ENCODE results near the gene CHAT.

Gene CHAT

GRCh38 chr10:49644035-49644646, 30.3 kb downstream of the CHAT start:
- in situ Hi-C loops (cut with MboI; ENCODE audit: low pct_unique_long_range_greater_than_20kb, low sequenced_read_pairs, unreplicated experiment): no loop called here
- TF ChIP-seq CTCF (IDR thresholded peaks at IDR 0.05; ENCODE audit: extremely low read depth, insufficient read depth, missing control alignments): no peak

GRCh38 chr10:49645417-49645816, 31.6 kb downstream of the CHAT start:
- TF ChIP-seq CTCF (IDR thresholded peaks at IDR 0.05; ENCODE audit: extremely low read depth, insufficient read depth, missing control alignments): no peak
- DNase-seq (ENCODE audit: low spot score): no peak
- in situ Hi-C loops (cut with MboI; ENCODE audit: low pct_unique_long_range_greater_than_20kb, low sequenced_read_pairs, unreplicated experiment): no loop called here

More at GRCh38 chr10:49644035-49644646, 30.3 kb downstream of the CHAT start:
- DNase-seq (ENCODE audit: low spot score): no peak

GRCh38 chr10:49645871-49646870, 32.3 kb downstream of the CHAT start:
- no peak for DNase-seq (ENCODE audit: low spot score)
- in situ Hi-C loops (cut with MboI; ENCODE audit: low pct_unique_long_range_greater_than_20kb, low sequenced_read_pairs, unreplicated experiment): no loop called here
- TF ChIP-seq CTCF (IDR thresholded peaks at IDR 0.05; ENCODE audit: extremely low read depth, insufficient read depth, missing control alignments): no peak

GRCh38 chr10:49647554-49647953, 33.7 kb downstream of the CHAT start:
- in situ Hi-C loops (cut with MboI; ENCODE audit: low pct_unique_long_range_greater_than_20kb, low sequenced_read_pairs, unreplicated experiment): no loop called here
- no peak for DNase-seq (ENCODE audit: low spot score)
- no peak for TF ChIP-seq CTCF (IDR thresholded peaks at IDR 0.05; ENCODE audit: extremely low read depth, insufficient read depth, missing control alignments)

- DNase-seq (ENCODE audit: low spot score): no peak
- no peak for TF ChIP-seq CTCF (IDR thresholded peaks at IDR 0.05; ENCODE audit: extremely low read depth, insufficient read depth, missing control alignments)
- in situ Hi-C loops (cut with MboI; ENCODE audit: low pct_unique_long_range_greater_than_20kb, low sequenced_read_pairs, unreplicated experiment): no loop called here
These were observed 34.4 kb downstream of the CHAT start for GRCh38 chr10:49647985-49648795.

GRCh38 chr10:49649294-49649693, 35.5 kb downstream of the CHAT start:
- DNase-seq (ENCODE audit: low spot score): no peak
- no peak for TF ChIP-seq CTCF (IDR thresholded peaks at IDR 0.05; ENCODE audit: extremely low read depth, insufficient read depth, missing control alignments)
- in situ Hi-C loops (cut with MboI; ENCODE audit: low pct_unique_long_range_greater_than_20kb, low sequenced_read_pairs, unreplicated experiment): no loop called here
